Measurements from ENCODE around the gene UBE2G1. TPM values are rescaled to one million over a fixed set of nuclear protein-coding genes. Genes with fewer than 3 reads are reported as not detected.

Gene UBE2G1
- total and polyA plus RNA-seq, 2 of the 8 experiments (the other 6 are each of a cell fraction or from before 2014, with no cell fraction given): 73.9 to 170 TPM

- TF ChIP-seq CHD1 (IDR thresholded peaks at IDR 0.05; ENCODE audit: low read depth, low read length): no peak
- no peak for TF ChIP-seq POU5F1 (IDR thresholded peaks at IDR 0.05; ENCODE audit: low read depth, low read length)
- TF ChIP-seq CEBPB (IDR thresholded peaks at IDR 0.05; ENCODE audit: low read depth, low read length): no peak
- no peak for TF ChIP-seq EZH2 (IDR thresholded peaks at IDR 0.05; ENCODE audit: low read depth, low read length, severe bottlenecking)
- TF ChIP-seq TAF7 (optimal IDR thresholded peaks at IDR 0.05; ENCODE audit: borderline replicate concordance, low read depth, low read length): no peak
- TF ChIP-seq E2F6 (IDR thresholded peaks at IDR 0.05): no peak
Measured at GRCh38 chr17:4319221-4319620, 47.3 kb downstream of the UBE2G1 start (continued).

All from H1 (cell line).